Central memory CD8-positive, alpha-beta T cell (primary cell): ENCODE results near the gene ANK2.
"Not testable (repeated sequence)": the region's sequence is repeated elsewhere in the genome, so short reads cannot be mapped to it uniquely, and the experiment has no call there.

Source experiments
- ATAC-seq: fragments of 150-1000 bp; cut with Tn5 transposase; replicated peaks from 2 replicates; pipeline ENCODE4 v1.10.0; 2022; ENCODE audit warnings: mild to moderate bottlenecking, moderate FRiP score, moderate number of reproducible peaks; ENCODE audit not compliant: poor library complexity, severe bottlenecking; ENCODE audit errors: extremely low read depth
- DNase-seq, 2 donors: peaks; one replicate each; pipeline ENCODE4 v3.0.0; 2021; ENCODE audit warnings: low spot score in 2 of 2
- H3K27ac Mint-ChIP-seq: one replicate; pipeline ENCODE4 v1.8.0; 2022; ENCODE audit warnings: low read depth, mild to moderate bottlenecking, moderate library complexity, mixed read lengths
- H3K27me3 Mint-ChIP-seq: one replicate; pipeline ENCODE4 v1.8.0; 2022; ENCODE audit warnings: mixed read lengths
- H3K36me3 Mint-ChIP-seq: one replicate; pipeline ENCODE4 v1.8.0; 2022; ENCODE audit warnings: mild to moderate bottlenecking, moderate library complexity, mixed read lengths; ENCODE audit not compliant: insufficient read depth
- H3K4me1 Mint-ChIP-seq: one replicate; pipeline ENCODE4 v1.8.0; 2022; ENCODE audit warnings: mixed read lengths
- H3K4me3 Mint-ChIP-seq: one replicate; pipeline ENCODE4 v1.8.0; 2022; ENCODE audit warnings: mild to moderate bottlenecking, moderate library complexity, mixed read lengths
- H3K9me3 Mint-ChIP-seq: one replicate; pipeline ENCODE4 v1.8.0; 2022; ENCODE audit warnings: mixed read lengths

ANK2 gene

DNA sequence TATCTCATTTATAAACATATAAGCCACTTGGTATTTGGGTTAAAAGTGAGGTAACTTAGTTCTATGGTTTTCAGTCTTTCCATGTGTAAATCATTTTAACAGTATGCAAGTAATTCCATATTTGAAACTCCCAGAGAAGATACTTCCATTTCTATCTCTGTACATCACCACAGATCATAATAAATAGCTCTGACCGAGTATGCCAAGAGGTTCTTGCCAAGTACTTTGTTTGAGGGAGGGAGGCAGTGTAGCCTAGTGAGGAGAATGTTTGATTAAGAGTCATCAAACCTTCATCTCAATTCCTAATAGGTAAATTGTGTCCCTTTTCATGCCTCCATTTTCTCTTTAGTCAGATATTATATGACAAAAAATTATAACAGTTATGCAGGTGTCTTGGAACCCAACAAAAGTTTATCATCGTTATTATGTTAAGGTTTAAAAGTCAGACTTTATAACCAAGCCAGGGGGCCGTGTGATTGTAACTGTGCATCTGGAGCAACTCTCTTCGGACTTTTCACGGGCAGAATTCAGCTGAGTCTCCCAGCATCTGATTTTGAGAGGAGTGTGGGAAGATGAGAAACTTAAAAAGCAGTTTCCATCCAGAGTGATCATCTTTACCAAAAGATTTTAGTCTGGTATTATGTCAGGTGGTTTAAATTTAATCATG, 123.8 kb downstream of the ANK2 start:
- Mint-ChIP-seq H3K27ac (no peak overlapping the region), H3K4me1 (no peaks in the 10 kb centered on the region), H3K4me3 (no peak overlapping the region), H3K9me3 (no peaks in the 10 kb centered on the region), H3K27me3 (no peaks in the 10 kb centered on the region), H3K36me3 (no peaks in the 10 kb centered on the region)
- ATAC-seq (no peak), DNase-seq (no peak)

DNA sequence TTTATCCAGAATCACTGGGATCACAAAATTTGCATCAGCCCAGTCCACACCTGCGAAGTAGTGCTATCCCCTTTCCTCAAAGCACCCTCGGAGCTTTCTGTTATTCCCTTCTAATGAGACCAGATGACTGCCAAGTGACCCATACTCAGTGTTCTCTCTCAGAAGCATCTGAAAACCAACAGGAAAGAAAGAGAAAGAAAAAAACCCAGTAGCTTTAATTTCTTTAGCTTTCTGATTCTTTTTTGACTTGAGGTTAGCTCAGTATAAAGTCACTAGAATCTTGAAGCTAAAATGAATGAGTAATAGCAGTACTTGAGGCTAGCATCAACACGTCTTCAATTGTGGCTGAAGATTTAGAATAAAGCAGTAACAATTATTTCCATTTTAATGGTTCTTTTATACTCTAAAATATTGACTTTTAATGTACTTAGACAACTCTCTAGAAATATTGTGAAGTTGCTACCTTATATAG, 124.4 kb downstream of the ANK2 start:
- Mint-ChIP-seq H3K4me1 (no peaks in the 10 kb centered on the region), H3K27ac (no peak overlapping the region), H3K9me3 (no peaks in the 10 kb centered on the region), H3K36me3 (no peaks in the 10 kb centered on the region), H3K27me3 (no peaks in the 10 kb centered on the region), H3K4me3 (no peak overlapping the region)
- DNase-seq (no peak), ATAC-seq (no peak)

DNA sequence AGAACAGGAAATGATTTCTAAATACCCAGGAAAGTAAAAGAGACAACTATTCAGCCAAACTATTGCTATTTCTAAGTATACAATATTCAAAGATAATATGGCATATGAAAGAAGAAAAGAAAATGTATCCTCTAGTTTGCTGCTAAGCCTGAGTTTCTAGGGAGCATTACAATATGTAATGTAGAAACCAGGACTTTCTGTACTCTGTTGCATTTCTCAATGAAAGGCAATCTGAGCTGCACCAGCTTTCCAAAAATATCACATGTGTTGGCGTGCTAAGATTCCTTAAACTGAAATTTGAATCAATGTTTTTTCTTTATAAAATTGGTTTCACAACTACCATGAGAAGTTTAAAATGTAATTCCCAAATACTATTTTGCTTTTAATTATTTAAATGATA, 129.6 kb downstream of the ANK2 start:
- no peaks in the 10 kb centered on the region for H3K4me1 Mint-ChIP-seq
- no peaks in the 10 kb centered on the region for H3K36me3 Mint-ChIP-seq
- H3K9me3 Mint-ChIP-seq = no peaks in the 10 kb centered on the region
- ATAC-seq = no peak
- no peak overlapping the region for H3K27ac Mint-ChIP-seq
- no peaks in the 10 kb centered on the region for H3K27me3 Mint-ChIP-seq
- DNase-seq = no peak
- H3K4me3 Mint-ChIP-seq = no peak overlapping the region

DNA sequence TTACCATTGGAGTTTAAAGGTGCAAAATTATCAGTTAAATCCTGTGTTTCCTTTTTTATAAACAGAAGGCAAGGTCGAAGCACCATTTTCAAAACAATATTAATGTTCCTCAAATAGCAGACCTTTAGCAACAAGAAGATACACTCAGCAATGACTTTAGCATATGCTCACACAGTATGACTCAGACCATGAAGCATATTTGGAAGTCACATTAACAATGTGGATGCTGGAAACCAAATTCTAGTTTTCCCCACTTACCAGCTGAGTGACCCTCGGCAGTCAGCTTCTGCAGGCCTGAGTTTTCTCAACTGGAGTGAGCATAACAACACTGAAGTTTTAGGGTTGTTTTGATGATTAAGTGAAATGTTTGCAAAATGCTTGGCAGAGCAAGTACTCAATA, 130.5 kb downstream of the ANK2 start:
- Mint-ChIP-seq H3K36me3 (no peaks in the 10 kb centered on the region), H3K4me3 (no peak overlapping the region), H3K27me3 (no peaks in the 10 kb centered on the region), H3K27ac (no peak overlapping the region), H3K4me1 (no peaks in the 10 kb centered on the region), H3K9me3 (no peaks in the 10 kb centered on the region)
- no peak for ATAC-seq
- no peak for DNase-seq

DNA sequence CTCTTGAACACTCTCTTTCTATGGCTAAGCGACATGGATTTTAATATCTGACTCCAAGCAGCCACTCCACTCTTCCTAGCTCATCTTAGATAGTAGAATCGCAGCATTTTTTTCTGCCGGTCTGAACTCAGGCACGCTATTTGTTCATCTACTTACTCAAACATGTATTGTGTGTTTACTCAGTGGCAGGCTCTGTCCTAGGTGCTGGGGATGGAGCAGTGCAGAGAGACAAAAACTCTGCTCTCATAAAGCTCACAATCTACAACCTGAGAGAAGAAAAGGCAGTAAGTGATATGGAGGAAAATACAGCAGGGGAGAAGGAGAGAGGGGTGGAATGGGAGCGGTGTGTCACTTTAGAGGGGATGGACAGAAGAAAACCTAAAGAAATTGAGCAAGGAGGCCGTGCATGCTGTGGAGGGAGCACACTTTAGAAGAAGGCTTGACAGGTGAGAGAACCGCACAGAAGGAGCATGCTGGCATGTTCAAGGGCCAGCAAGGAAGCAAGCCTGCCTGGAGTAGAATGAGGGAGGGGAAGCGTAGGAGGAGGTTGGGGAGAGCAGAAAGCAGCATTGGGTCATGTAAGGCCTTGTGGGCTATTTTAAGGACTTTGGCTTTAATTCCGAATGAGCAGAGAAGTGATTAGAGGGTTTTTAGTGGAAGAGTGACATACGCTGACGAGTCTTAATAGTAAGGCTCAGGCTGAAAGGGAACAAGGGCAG, 132.0 kb downstream of the ANK2 start:
- H3K9me3 Mint-ChIP-seq = peaks cover 3% of the 10 kb centered on the region
- H3K27me3 Mint-ChIP-seq = no peaks in the 10 kb centered on the region

DNA sequence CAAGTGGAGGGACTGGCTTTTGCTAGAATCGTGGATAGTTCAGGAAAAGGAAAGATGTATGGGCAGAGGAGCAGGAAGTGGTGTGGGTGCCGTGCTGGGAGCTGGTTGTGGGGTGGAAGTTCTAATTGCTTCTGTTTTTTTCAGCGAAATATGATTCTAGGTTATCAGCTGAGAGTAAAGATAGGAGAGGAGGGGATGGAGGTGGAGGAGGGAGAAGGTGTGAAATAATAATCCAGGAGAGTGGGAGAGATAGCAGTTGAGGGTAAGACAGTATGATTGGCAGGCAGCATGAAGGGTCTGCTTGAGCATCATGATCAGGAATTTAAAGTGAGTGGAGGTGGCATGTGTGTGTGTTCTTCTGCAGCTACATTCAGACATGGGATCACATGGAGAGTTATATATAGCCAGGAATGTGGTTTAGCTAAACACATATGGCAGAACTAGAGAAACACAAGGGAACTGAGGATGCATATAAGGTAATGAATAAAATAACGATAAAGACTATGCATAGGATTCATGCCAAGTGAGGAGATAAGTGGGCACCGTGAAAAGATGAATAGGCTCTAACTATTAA, 133.7 kb downstream of the ANK2 start:
- no peaks in the 10 kb centered on the region for H3K27me3 Mint-ChIP-seq
- DNase-seq (no peak), ATAC-seq (no peak)
- no peaks in the 10 kb centered on the region for H3K4me1 Mint-ChIP-seq
- H3K36me3 Mint-ChIP-seq = no peaks in the 10 kb centered on the region
- peaks cover 6% of the 10 kb centered on the region for H3K9me3 Mint-ChIP-seq
- H3K27ac Mint-ChIP-seq = no peak overlapping the region
- no peak overlapping the region for H3K4me3 Mint-ChIP-seq

More for the DNA sequence above, 132.0 kb downstream of the ANK2 start:
- Mint-ChIP-seq H3K27ac (no peak overlapping the region), H3K4me1 (no peaks in the 10 kb centered on the region), H3K4me3 (no peak overlapping the region), H3K36me3 (no peaks in the 10 kb centered on the region)
- ATAC-seq = no peak
- no peak for DNase-seq

DNA sequence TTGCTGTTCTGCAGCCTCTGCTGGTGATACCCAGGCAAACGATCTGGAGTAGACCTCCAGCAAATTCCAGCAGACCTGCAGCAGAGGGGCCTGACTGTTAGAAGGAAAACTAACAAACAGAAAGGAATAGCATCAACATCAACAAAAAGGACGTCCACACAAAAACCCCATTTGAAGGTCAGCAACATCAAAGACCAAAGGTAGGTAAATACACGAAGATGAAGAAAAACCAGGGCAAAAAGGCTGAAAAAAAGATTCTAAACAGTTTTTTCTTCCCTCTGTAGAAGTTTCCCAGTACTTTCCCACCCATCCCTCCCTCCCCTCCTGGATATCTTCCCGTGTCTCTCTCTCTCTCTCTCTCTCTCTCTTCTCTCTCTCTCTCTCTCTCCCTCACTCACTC, 136.8 kb downstream of the ANK2 start:
- not testable (repeated sequence) for H3K27ac Mint-ChIP-seq, H3K27me3 Mint-ChIP-seq, H3K4me1 Mint-ChIP-seq, ATAC-seq, H3K36me3 Mint-ChIP-seq, H3K9me3 Mint-ChIP-seq, DNase-seq, H3K4me3 Mint-ChIP-seq

DNA sequence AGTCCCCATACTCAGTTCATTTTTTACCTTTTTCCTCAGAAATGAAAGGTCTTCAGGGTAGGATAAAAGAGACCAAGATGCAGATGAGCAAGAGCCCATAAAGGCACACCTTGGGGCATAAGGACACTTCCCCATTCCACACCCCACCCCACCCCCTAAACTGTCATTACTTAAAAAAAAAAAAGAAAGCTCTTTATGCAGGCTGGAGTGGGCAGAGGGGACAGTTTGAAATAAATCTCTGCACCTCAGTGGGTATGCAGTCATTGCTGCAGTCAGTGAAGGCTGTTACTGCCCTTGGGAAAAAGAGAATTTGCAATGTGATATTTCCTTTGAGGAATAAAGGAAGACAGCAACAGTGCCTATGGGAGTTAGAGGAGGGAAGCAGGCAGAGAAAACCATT, 137.5 kb downstream of the ANK2 start:
- no peak for DNase-seq

DNA sequence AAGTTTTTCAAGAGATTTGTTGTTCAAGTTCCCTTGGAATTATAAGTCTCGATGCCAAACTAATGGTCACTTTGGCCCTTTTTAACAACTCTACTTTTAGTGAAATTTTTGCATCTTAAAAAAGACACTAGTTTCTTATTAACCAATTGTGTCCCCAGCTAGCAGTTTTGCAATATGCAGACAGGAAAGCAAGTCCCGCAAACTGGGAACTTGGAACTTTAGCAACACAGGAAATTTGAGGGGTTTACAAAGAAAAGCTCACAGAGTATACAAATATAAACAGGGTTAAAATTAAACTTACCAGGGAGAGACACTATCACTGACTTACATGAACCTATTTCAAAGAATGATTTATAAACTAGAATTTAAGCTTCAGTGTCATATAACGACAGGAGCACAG, 137.9 kb downstream of the ANK2 start:
- Mint-ChIP-seq H3K27me3 (no peaks in the 10 kb centered on the region), H3K27ac (no peak overlapping the region), H3K9me3 (peaks cover 6% of the 10 kb centered on the region), H3K36me3 (no peaks in the 10 kb centered on the region), H3K4me1 (no peaks in the 10 kb centered on the region), H3K4me3 (no peak overlapping the region)
- no peak for DNase-seq
- no peak for ATAC-seq

More for the DNA sequence above, 137.5 kb downstream of the ANK2 start:
- ATAC-seq = no peak
- Mint-ChIP-seq H3K27ac (no peak overlapping the region), H3K27me3 (no peaks in the 10 kb centered on the region), H3K4me1 (no peaks in the 10 kb centered on the region), H3K4me3 (no peak overlapping the region), H3K36me3 (no peaks in the 10 kb centered on the region), H3K9me3 (peaks cover 6% of the 10 kb centered on the region)

DNA sequence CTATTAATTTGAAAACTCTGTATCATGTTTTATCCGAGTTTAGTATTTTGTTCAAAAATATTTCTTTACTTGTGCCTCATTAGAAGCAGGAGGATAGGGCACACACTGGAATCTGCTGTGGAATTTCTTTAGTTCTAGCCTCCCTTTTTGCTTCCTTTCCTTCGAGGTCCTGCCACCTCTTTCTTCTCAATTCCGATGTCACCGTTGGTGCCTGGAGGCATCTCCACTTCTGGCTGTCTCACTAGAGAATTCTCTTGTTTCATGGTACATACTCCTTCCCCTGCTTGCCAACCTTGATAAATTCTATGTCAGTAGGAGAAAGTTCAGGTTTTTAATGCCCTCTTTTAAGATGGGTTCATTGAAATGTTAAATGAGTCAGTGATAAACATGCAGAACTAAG, 140.1 kb downstream of the ANK2 start:
- H3K27ac Mint-ChIP-seq = no peak overlapping the region
- DNase-seq (no peak), ATAC-seq (no peak)
- H3K4me3 Mint-ChIP-seq = no peak overlapping the region
- peaks cover 6% of the 10 kb centered on the region for H3K9me3 Mint-ChIP-seq
- H3K36me3 Mint-ChIP-seq = no peaks in the 10 kb centered on the region
- no peaks in the 10 kb centered on the region for H3K27me3 Mint-ChIP-seq
- no peaks in the 10 kb centered on the region for H3K4me1 Mint-ChIP-seq

DNA sequence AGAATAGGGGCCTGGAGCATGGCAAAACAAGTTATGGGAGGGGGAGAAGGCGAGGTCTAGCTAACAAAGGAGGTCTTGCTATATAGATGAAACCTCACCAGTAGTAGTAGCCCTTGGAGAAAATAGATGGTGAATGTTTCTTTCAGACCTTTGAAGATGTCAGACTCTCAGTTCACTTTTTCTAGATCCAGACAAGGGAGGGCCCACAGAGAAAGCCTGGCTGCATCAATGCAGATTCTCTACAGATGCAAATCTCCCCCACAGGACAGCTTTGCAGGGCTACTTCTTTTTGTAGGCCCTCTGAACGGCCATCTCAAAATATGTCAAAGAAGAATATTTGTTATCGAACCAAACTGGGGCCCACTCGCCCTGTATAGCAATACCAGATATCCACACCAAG, 159.7 kb downstream of the ANK2 start:
- no peak overlapping the region for H3K4me3 Mint-ChIP-seq
- H3K27ac Mint-ChIP-seq = no peak overlapping the region
- no peaks in the 10 kb centered on the region for H3K36me3 Mint-ChIP-seq
- no peaks in the 10 kb centered on the region for H3K9me3 Mint-ChIP-seq
- ATAC-seq (no peak), DNase-seq (no peak)
- no peaks in the 10 kb centered on the region for H3K4me1 Mint-ChIP-seq
- H3K27me3 Mint-ChIP-seq = no peaks in the 10 kb centered on the region

DNA sequence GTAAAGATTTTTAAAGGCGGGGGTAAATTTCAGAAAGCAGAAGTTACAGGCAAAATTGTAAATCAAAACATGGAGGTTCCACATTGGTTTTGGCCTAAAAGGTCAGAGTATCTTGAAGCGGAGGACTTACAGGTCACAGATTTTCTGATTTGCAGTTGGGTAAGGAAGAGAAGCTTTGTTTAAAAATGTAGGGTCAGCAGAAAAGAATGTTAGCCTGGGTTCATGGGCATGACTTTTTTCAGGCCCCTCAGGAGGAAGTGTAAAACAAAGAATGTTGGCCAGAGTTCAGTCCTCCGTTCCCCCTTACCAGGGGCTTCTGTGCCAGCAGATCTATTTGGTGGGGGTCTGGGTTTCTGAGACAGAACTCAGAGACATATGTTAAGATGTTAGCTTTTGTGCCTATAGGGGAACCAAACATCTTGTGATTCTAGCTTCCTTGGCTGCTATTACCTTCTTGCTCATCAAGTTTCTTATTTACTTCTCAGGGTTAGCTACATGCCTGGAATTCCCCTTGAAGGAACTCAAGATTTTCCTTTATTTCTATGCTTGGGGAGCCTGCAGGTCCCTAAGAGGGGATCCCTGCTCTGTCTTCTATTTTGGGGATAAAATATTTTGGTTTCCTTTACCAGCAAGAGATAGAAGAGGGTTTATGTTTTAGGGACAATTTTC, 160.3 kb downstream of the ANK2 start:
- DNase-seq = no peak
- Mint-ChIP-seq H3K4me3 (no peak overlapping the region), H3K36me3 (no peaks in the 10 kb centered on the region), H3K9me3 (no peaks in the 10 kb centered on the region), H3K27ac (no peak overlapping the region), H3K4me1 (no peaks in the 10 kb centered on the region), H3K27me3 (no peaks in the 10 kb centered on the region)
- no peak for ATAC-seq

DNA sequence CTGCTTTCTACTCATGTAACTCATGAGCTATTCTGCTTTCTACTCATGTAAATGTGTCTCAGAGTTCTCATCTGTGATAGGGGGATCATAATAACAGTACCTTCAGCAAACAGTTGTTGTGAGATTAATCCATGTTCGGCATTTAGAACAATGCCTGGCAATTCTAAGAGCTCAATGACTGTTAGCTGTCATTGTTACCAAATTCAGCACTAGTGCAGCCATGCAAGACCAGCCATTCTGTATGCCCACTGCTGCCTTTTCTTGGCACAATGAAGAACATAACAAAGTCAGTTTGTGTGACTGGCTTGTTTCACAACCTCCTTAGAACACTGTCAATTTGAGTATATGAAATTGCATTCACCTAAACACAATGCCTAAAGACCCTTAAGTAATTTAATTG, 163.2 kb downstream of the ANK2 start:
- no peaks in the 10 kb centered on the region for H3K9me3 Mint-ChIP-seq
- H3K4me1 Mint-ChIP-seq = no peaks in the 10 kb centered on the region
- no peaks in the 10 kb centered on the region for H3K27me3 Mint-ChIP-seq
- no peak overlapping the region for H3K4me3 Mint-ChIP-seq
- no peak overlapping the region for H3K27ac Mint-ChIP-seq
- no peak for DNase-seq
- ATAC-seq = no peak
- H3K36me3 Mint-ChIP-seq = no peaks in the 10 kb centered on the region
